Right lobe of liver (tissue), 6 donors: Measurements from ENCODE around the gene FILIP1L. TPM values are rescaled to one million over a fixed set of nuclear protein-coding genes. Genes with fewer than 3 reads are reported as not detected.
A peak's percentile ranks its signal among the peaks of the same experiment; 100 is the strongest.

Source experiments
- ATAC-seq, 4 donors: fragments of 200-7000 bp; cut with Tn5 transposase; one replicate each; pipeline ENCODE4 v1.9.1; 2020; ENCODE audit warnings: mild to moderate bottlenecking in 4 of 4, moderate library complexity in 4 of 4
- DNase-seq, 3 donors: peaks; one replicate each; pipeline ENCODE4 v3.0.0-alpha.2; 2020
- H3K27ac ChIP-seq, 3 donors: fragments of 200-600 bp; one replicate each; pipeline ENCODE4 v1.8.0; 2022
- H3K27me3 ChIP-seq, 2 donors: fragments of 200-600 bp; one replicate each; pipeline ENCODE4 v1.8.0; 2022
- H3K36me3 ChIP-seq, 4 donors: fragments of 200-600 bp; sonication (generic) in 1 of 4; one replicate each; pipeline versions ENCODE4 v1.5.1 to v1.8.0; 2017 to 2022; ENCODE audit warnings: control low read depth in 1 of 4
- H3K4me1 ChIP-seq, 4 donors: fragments of 200-600 bp; sonication (generic) in 1 of 4; one replicate each; pipeline versions ENCODE4 v1.5.1 to v1.8.0; 2017 to 2022; ENCODE audit warnings: control low read depth in 1 of 4
- H3K4me3 ChIP-seq, 3 donors: fragments of 200-600 bp; one replicate each; pipeline ENCODE4 v1.8.0; 2022
- H3K9me3 ChIP-seq, 4 donors: fragments of 200-600 bp; sonication (generic) in 1 of 4; one replicate each; pipeline versions ENCODE4 v1.5.1 to v1.8.0; 2017 to 2022; ENCODE audit warnings: control low read depth in 1 of 4
- POLR2A ChIP-seq: fragments of 450-650 bp; IDR thresholded peaks from one replicate; pipeline ENCODE4 v1.6.1; 2017; ENCODE audit warnings: antibody characterized with exemption, mild to moderate bottlenecking
- WGBS: methylation state at CpG from one replicate; pipeline ENCODE4 v1.1.6; 2018; ENCODE audit warnings: low coverage, low lambda C conversion rate; ENCODE audit not compliant: insufficient coverage; ENCODE audit errors: missing lambda C conversion rate; 5-methylcytosine and 5-hydroxymethylcytosine counted together
- intact Hi-C, 2 donors: fragments of 100-400 bp; cut with DNase I; formaldehyde crosslinking; loops; one replicate each; pipeline versions ENCODE4 v1.11.2 to v1.14.1; 2022
- total RNA-seq, 6 experiments: library from RNA; depleted of rRNA in 2 of 6; stranded (reverse); fragments of >200 nt in 2 of 6; fragmentation: NEBNext Ultra II Directional in 3 of 6; extraction: Animal tissue kit (Norgen Biotek cat#: 25700) in 3 of 6; gene quantifications; one replicate each; pipeline versions ENCODE4 v1.1.0 to v1.2.4, GENCODE V29; 2016 to 2023
- TF ChIP-seq, protein P1 (sequence below), 4 donors: fragments of 200-600 bp in 3 of 4; fragments of 450-650 bp in 1 of 4; IDR thresholded peaks; one replicate each; pipeline versions ENCODE4 v1.5.1 to v1.8.0; 2016 to 2022; ENCODE audit warnings: antibody characterized with exemption in 4 of 4, mild to moderate bottlenecking in 2 of 4
- donor health status: DM: no; HTN: yes; CAD: no.
- donor health status: DM: no; HTN: no; CAD: no.
- donor health status: DM: no; HTN: no; CAD: no.
- donor health status: DM: no; HTN: yes; CAD: no.
- donor health status: DM: no; HTN: yes; CAD: no.

FILIP1L gene
- total RNA-seq, 6 experiments from 2014 or later: 0.97 to 10.8 (median 3.6) TPM

DNA sequence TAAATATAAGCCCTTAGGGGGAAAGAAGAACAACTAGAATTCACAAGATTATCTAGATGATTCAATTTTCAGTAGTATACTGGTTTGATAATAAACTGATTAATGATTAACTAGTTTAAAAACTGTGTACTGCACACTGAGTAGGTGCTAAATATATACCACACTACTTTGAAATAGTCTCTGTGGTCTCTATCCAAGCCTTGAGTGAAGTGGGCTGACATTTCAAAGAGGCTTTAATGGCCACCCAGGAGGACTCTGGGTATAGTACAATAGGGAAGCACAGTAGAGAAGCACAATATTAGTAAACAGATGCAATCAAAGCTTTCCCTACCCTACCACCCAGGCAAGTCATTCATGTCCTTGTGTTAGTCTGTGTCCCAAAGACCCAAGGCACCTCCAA lies 46.7 kb downstream of the FILIP1L start:
- no peak overlapping the region for H3K27ac ChIP-seq
- TF ChIP-seq, protein P1, sequence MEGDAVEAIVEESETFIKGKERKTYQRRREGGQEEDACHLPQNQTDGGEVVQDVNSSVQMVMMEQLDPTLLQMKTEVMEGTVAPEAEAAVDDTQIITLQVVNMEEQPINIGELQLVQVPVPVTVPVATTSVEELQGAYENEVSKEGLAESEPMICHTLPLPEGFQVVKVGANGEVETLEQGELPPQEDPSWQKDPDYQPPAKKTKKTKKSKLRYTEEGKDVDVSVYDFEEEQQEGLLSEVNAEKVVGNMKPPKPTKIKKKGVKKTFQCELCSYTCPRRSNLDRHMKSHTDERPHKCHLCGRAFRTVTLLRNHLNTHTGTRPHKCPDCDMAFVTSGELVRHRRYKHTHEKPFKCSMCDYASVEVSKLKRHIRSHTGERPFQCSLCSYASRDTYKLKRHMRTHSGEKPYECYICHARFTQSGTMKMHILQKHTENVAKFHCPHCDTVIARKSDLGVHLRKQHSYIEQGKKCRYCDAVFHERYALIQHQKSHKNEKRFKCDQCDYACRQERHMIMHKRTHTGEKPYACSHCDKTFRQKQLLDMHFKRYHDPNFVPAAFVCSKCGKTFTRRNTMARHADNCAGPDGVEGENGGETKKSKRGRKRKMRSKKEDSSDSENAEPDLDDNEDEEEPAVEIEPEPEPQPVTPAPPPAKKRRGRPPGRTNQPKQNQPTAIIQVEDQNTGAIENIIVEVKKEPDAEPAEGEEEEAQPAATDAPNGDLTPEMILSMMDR (IDR thresholded peaks at IDR 0.05): no peak
- TF ChIP-seq POLR2A: no peak
- intact Hi-C loops: loop anchor here in 1 of 2 donors (10.0 kb wide), 1 partner anchor 233 kb away; no protein-coding TSS in a partner anchor
- H3K4me1 ChIP-seq: peaks cover 0 to 2% (median 0%) of the 10 kb centered on the region in 4 donors
- ATAC-seq: peak in 2 of 4 donors; percentile 25 to 46
- no peaks in the 10 kb centered on the region for H3K36me3 ChIP-seq
- no peaks in the 10 kb centered on the region for H3K9me3 ChIP-seq
- H3K4me3 ChIP-seq: no peak overlapping the region
- no peaks in the 10 kb centered on the region for H3K27me3 ChIP-seq
- DNase-seq: no peak

DNA sequence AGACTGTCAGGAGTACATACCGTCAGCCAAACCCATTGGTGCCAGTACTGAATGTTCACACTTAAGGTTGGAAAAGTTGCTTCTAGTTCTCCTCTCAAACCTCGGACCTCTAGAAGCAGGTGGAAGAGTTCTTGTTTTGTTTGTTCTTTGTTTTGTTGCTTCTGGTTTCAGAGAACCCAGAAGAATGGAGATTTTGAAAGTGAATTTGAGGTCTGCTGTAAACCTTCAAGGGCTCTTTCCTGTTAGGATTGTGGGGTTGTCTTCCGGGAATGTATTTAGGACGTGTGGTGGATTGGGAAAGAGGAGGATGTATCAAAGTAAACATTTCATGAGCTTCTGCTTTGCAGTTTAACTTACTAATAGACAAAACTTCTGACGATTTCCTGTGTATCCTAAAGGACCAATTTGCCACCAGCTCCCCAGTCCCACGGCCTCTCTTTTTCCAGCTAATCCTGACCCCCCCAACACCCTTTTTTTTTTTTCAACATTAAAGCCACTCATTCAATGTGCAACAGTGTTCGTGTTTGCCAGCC lies 50.3 kb downstream of the FILIP1L start:
- intact Hi-C loops: loop anchor here in 1 of 2 donors (10.0 kb wide), 1 partner anchor 229 kb away; no protein-coding TSS in a partner anchor
- WGBS: 61% methylated on average over 7 of the region's 7 CpGs
- ATAC-seq (peak in 2 of 4 donors; percentile 37 to 63), DNase-seq (no peak)
- Histone ChIP-seq H3K9me3 (no peaks in the 10 kb centered on the region), H3K36me3 (no peaks in the 10 kb centered on the region), H3K4me3 (no peak overlapping the region), H3K27ac (peak overlapping the region in 1 of 3 donors; percentile 3), H3K27me3 (no peaks in the 10 kb centered on the region), H3K4me1 (peaks cover 0 to under 1% (median 0%) of the 10 kb centered on the region in 4 donors)
- TF ChIP-seq POLR2A: no peak

DNA sequence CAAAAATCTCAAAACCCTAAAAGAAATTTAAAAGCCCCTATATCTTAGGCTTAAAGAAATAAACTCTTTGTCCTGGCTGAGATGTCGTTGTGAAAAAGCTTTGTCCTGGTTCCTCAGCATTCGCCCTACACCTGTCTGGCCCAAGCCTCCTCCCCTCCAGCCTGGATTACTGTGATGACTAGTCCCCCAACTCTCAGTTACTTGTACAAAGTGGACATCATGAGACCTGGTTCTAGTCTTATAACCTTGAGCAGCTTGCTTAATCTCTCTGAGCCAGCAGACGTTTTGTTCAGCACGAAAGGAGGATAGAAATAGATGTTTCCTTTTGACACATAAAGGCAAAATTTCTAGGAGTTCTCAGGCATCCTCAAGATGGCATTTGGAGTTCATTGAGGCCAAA lies 51.6 kb downstream of the FILIP1L start:
- no peak for TF ChIP-seq POLR2A
- TF ChIP-seq, protein P1 (IDR thresholded peaks at IDR 0.05): no peak
- DNase-seq (no peak), ATAC-seq (no peak)
- intact Hi-C loops: loop anchor here in 1 of 2 donors (10.0 kb wide), 1 partner anchor 228 kb away; no protein-coding TSS in a partner anchor
- Histone ChIP-seq H3K9me3 (no peaks in the 10 kb centered on the region), H3K27me3 (no peaks in the 10 kb centered on the region), H3K27ac (no peak overlapping the region), H3K4me3 (no peak overlapping the region), H3K36me3 (no peaks in the 10 kb centered on the region), H3K4me1 (no peaks in the 10 kb centered on the region)
- 71% methylated on average over 3 of the region's 4 CpGs for WGBS

DNA sequence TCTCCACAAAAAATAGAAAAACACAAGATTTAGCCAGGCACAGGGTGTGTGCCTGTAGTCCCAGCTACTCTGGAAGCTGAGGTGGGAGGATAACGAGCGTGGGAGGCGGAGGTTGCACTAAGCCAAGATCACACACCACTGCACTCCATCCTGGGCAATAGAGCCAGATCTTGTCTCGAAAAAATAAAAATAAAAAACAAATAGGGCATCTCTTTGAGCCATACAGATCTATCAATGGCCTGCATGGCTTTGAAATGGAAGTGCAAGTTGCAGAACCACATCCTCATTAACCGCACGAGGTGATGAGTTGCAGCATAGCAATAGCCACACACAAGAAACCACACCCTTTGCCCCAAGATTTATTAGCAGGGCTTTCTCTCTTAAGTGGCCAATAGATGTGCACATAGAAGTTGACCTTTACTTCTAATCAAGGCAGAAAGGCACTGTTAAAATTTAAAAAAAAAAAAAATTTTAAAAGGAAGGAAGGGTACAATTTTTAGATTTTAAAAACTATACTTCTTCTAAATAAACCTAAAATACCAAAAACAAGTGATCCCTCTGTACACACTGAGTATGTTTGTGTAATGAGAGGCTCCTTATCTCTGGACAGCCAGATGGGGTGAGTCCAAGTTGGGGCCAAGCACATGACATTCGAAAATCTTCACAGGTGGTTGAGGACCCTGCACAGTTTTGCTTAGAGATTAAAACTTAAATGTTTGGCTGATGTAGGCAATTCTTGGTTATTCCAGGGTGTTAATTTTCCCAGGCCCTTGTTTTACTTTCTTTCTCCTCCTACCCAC lies 53.4 kb downstream of the FILIP1L start:
- Histone ChIP-seq H3K27ac (no peak overlapping the region), H3K36me3 (no peaks in the 10 kb centered on the region), H3K9me3 (no peaks in the 10 kb centered on the region), H3K27me3 (no peaks in the 10 kb centered on the region), H3K4me1 (no peaks in the 10 kb centered on the region), H3K4me3 (no peak overlapping the region)
- no peak for TF ChIP-seq POLR2A
- TF ChIP-seq, protein P1 (IDR thresholded peaks at IDR 0.05): no peak
- no peak for ATAC-seq
- DNase-seq: no peak
- intact Hi-C loops: loop anchor here in 1 of 2 donors (10.0 kb wide), 1 partner anchor 226 kb away; no protein-coding TSS in a partner anchor
- WGBS: 83% methylated on average over 7 of the region's 7 CpGs

DNA sequence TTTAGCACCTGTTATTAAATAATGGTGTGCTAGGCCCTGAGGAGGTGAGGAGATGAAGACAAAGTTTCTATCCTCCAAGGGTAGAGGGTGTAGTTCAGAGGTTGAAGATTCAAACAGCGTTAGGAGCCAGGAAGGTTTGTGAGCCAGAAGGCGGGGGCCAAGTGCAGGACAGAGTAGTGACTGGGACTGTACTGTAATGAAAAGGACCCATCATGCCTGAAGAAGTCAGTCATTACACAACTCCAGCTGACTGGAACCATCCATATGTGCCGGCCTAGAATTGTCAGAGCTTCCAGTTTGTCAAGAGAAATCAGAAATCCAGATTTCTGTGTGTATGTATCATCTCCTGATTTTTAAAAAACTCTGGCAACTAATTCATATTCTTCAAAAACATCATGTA lies 54.8 kb downstream of the FILIP1L start:
- no peaks in the 10 kb centered on the region for H3K36me3 ChIP-seq
- TF ChIP-seq, protein P1 (IDR thresholded peaks at IDR 0.05): no peak
- no peak for TF ChIP-seq POLR2A
- no peak overlapping the region for H3K4me3 ChIP-seq
- intact Hi-C loops: no loop called here
- WGBS: 91% methylated on average over 3 of the region's 3 CpGs
- ATAC-seq (no peak), DNase-seq (no peak)
- H3K27me3 ChIP-seq: no peaks in the 10 kb centered on the region
- no peak overlapping the region for H3K27ac ChIP-seq
- no peaks in the 10 kb centered on the region for H3K9me3 ChIP-seq
- no peaks in the 10 kb centered on the region for H3K4me1 ChIP-seq
